CD1c-positive myeloid dendritic cell (primary cell): Measurements from ENCODE around the gene TYW3.

Experiments used
- DNase-seq: peaks from one replicate; pipeline ENCODE4 v3.0.0-alpha.2; 2016; ENCODE audit errors: extremely low spot score

Gene TYW3, protein sequence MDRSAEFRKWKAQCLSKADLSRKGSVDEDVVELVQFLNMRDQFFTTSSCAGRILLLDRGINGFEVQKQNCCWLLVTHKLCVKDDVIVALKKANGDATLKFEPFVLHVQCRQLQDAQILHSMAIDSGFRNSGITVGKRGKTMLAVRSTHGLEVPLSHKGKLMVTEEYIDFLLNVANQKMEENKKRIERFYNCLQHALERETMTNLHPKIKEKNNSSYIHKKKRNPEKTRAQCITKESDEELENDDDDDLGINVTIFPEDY

DNA sequence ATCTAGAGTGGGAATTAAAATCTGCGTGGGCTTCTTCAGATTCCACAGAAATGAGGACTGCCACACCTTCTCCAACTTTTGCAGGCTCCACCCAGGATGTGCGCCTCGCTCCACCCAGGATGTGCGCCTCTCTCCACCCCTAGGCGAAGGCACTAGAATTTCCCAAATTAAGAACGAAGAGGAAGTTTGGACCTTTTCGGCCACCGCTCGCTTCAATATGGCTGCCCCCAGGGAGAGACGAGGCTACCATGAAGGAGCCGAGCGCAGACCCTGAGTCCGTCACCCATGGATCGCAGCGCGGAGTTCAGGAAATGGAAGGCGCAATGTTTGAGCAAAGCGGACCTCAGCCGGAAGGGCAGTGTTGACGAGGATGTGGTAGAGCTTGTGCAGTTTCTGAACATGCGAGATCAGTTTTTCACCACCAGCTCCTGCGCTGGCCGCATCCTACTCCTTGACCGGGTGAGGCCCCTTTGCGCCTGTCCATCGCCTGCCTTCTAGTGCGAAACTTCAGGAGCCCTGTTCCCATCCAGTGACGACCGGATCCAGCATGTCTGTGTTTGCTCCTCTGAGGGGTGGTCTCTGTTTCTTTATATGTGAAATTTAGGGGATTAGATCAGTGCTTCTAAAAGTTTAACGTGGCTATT is at the start of gene TYW3, which contains the start of gene CRYZ:
Gene TYW3, plus strand, starts transcription at position 193 of the 644 bp plus-strand sequence. Its CDS starts 93 bp downstream, at position 286.
Gene CRYZ, minus strand, starts transcription at position 91 of the 644 bp plus-strand sequence. CDS start 8,229 bp downstream, outside the sequence.
- peak; percentile 95 for DNase-seq

DNA sequence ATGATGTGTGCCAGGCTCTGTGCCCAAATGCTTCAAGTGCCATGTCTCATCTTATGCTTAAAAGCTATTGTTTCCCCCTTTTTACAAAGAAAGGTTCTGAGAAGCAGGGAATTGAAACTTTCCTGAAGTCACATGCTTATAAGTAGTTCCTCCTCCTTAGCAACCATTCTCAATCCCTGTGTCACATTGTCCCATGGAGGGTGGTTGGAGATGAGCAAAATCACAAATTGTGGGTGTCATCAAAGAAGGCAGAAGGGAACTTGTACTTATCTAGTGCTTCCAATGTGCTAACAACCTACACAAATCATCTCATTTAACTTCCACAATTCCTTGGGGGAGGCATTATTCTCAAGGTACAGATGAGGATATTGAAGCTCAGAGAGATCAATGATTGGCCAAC is 49.3 kb upstream of the TYW3 start:
- DNase-seq: peak; percentile 71

DNA sequence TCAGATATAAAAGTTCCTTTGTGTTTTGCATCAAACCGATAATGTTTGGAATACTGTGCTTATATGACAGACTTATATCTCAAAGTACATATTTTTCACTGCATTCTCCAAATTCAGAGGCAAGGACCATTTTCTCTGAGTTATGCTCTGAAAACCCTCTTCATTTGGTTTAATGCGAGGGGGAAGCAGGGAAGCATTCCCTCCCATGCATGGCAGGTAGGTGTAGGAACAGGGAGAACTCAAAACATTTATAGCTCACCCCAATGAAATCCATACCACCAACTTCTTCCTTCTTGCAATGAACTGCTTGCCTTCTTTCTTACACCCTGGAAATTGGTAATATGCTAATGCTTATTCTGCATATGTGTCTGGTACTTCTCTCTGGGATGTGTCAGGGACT is 48.7 kb upstream of the TYW3 start:
- DNase-seq: no peak

DNA sequence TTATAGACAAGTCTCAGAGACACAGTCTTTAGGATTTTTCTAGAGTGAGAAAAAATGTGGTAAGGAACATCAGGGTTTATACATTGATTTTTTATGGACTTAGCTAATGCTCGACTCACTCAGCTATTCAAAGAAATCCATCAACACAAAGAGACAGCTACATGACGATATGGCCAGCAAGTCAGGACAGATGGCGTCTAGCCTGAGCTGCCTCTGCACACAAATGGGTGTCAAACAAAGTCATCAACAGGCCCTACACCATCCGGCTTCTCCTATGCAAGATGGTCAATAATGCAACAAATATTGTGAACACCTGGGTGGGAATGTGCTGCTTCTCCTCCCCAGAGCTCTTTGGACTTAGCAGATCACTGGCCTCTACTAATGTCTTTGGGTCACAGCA is 46.0 kb upstream of the TYW3 start:
- no peak for DNase-seq

DNA sequence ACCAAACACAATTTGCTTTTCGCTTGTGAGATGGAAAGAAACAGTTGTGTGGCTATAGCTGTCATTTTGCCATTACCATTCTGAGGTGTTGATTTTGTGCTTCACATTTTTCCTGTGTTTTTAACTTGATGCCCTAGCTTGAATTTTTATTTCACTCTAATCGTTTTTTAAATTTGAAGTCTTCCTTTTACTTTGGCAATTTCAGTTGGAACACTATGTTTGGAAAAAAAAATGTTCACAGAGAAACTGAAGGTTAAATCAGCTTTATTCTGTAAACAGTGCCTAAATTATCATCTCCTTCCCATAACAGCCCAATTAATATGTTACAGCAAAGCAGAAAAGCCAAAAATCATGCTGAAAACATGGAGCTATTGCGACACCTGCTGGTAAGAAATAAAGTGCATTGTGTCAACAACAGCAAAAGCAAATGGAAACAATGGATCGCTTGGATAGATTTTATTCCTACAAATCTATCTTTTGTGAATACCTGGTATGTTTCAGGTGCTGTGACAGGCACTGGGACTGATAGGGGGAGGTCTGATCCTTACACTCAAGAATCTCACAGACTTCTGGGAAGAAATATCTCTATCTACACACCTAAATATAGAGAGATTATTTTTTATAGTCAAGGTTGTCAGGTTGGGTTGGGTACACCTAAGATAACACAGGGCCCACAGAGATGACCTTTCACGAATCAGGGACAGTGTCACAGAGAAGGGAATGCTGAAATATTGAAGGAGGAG is 43.2 kb upstream of the TYW3 start:
- peak; percentile 70 for DNase-seq

DNA sequence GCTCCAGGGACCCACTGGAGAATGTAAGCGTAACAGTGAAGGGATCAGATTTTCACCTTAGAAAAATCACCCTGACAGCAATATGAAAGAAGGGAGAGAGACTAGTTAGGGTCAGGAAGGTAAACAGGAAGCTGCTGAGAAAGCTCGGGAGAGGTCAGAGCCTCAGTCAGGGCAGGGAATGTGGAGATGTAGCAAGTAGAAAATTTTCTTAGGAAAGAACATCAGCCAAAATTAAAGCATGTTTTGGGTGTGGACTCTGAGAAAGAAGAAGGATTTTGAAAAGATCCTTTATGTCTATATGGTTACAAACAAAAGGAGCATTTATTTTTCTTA is 42.6 kb upstream of the TYW3 start:
- DNase-seq: no peak

DNA sequence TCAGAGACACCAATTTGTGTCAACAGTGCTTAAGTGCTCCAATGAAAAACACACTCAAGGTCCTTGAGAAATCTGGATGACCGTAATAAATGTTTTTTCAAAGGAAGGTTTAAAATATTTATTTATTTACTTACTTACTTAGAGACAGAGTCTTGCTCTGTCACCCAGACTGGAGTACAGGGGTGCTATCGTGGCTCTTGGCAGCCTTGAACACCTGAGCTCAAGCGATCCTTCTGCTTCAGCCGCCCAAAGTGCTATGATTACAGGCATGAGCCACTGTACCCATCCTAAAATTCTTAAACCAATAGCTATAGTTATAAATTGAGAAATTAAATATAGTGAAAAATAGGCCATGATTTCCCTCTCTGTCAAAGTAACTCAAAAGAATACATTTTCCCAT is 42.0 kb upstream of the TYW3 start:
- DNase-seq: no peak

DNA sequence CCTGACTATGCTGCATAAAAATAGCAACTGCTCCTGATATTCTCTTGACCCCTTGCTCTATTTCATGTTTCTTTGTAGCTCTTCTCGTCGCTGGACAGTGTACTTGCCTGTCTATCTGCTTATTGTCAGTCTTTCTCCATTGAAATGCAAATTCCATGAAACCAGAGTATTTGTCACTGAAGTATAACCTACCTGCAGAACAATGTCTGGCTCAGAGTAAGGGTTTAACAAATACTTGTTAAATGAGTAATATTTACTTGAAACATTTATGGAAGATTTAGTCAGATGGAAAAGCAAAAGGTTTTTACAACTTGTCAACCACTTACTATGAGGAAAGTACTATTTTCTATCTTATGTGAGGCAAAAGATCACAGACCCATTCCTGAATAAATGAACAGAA is 39.5 kb upstream of the TYW3 start:
- no peak for DNase-seq

DNA sequence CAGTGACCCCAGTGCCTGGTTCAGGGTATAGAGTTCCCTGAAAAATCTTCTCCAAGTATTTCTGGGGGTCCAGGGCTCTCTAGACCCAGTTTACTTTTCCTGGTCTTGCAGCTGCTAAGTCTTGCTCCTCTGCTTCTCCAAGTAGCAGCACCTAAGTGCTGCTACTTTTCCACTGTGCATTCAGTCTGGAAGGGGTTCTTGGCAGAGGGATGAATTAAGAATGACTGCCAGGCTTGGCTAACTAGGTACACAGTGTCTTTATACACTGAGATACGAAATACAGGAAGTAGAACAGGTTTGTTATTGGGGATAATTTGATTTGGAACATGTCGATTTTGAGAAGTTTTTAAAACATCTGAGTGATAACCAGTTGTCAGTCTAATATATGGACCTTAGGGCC is 35.1 kb upstream of the TYW3 start:
- no peak for DNase-seq

DNA sequence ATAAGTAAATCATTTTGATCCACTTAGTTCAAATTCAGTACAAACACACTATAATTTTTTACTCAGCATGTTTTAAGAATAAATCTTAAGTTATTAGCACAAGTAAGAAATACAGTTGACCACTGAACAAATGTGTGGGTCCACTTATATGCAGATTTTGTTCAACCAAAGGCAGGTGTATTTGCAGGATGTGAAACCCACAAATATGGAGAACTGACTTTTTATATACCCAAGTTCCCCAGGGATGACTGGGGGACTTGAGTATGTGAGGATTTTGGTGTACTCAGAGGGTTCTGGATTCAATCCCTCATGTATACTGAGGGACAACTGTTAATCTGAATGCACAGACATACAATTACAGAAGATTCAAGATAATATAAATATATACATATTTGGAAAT is 33.6 kb upstream of the TYW3 start:
- DNase-seq: no peak

DNA sequence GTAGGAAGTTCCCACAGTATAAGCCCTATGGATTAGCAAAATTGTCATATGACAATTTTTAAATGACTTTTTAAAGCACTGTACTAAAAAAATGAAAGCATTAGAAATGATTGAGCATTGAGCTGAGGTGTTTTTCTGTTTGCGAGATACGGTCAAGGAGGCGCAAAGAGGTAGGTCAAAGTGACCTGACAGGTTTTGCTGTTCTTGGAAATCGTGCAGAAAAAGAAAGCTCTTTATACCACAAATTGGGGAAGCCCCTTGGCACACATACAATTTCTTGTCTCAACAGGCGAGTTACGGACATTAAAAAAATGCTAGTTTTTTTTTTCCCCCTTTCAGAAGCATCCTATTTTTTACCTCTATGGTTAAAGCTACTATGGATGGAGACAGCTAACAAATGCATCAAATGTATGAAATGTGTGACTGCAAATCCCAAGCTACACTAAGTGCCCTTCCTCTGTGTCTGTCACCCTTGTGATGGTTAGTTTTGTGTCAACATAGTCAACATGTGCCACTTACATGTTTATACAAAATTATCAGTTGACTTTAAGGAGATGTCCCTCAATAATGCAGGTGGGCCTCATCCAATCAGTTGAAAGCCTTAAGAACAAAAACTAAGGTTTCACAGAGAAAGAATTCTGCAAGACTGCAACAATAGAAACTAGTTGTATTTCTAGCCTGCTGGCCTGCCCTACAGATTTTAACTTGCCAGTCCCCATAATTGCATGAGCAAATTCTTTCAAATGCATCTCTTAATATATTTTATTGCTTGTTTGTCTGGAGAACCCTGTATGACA is 29.4 kb upstream of the TYW3 start:
- DNase-seq: no peak

DNA sequence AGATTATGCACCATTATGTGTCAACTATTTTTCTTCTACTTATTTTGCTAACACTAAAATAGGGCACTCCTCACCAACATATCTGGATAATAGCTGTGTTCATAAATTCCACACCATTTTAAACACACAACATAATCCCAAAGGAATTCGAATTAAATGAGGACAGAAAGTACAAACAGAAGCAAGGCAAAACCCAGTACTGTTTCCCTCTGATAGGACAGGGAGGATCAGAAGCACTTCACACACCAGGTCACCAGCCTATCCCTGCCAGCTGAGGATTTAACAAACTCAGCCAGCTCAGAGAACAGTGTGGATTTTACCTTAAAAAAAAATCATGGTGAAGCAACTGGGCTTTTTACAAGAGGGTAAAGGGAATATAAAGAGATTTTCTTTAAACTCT is 20.1 kb upstream of the TYW3 start:
- no peak for DNase-seq

DNA sequence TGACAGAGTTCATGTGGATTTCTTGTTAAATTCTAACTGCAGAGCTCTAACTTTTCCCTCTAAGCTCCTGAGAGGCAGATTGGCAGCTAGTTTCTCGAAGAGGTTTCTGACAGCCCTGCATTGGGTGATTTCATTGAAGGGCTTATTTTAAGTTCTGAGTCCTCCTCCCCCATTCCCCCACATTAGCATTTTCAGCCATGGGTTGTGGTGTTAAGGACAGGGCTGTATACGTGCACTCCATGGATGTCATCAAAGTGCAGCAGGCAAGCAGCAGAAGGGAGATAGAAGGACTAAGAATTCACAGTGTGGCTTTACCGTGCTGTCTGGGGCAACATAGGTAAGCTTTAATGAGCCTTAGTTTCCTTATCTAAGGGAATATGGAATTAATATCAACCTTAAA is 19.1 kb upstream of the TYW3 start:
- DNase-seq: no peak

DNA sequence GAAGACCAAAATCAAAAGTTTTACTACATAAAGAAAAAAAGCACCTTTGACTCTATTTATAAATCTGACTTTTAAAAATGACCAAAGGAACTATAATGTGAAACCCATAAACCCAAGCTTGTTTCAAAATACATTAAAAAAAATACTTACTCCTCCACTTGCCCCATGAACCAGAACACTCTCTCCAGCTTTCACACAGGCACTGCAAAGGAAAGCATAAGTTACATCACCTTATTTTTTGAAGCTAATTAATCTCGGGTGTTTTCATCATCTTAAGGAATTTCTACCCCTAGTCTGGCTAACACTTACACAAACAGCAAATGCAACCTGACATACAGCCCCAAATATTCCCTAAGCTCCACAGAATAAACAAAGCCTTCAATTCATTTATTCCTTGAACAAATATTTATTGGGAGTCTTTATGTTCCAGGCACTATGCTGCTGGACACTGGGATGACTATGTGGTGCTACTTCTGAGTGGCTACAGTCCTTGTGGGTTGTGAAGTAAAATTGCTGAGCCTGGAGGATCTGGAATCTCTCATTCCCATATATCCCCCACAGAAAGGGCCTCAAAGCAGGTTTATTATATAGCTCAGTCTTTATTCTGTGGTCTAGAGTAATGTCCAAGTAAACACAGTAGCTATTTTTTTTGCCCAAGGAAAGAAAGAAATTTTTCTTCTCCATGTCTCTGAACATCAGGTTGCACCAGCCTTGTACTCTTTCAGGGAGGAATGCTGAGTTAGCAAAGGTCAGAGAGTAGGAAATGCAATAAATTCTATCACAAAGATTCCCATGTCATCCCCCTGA is 18.3 kb upstream of the TYW3 start:
- no peak for DNase-seq

DNA sequence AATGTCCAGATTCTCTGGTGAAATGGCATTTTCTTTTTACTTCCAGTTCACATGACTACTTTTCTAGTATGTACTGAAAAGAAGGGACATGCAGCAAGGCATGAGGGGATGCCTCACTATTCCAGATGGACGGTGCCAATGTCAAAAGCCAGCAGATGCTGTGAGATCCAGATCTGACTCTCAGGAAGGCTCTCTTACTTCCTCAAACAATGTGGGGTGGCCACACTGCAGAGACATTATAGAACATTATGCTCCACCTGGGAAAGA is 17.8 kb upstream of the TYW3 start:
- no peak for DNase-seq

DNA sequence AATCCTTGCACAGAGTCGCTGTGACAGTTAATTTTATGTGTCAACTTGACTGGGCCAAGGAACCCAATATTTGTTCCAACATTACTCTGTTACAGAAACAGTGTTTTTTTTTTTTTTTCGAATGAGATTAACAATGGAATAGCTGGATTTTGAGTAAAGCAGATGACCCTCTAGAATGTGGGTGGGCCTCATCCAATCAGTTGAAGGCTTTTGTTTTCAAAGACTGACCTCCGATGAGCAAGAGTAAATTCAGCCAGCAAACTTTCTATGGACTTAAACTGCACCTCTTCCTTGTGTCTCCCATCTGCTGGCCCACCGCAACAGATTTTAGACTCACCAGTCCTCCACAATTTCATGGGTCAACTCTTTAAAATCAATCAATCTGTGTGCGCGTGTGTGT is 17.1 kb upstream of the TYW3 start:
- no peak for DNase-seq

DNA sequence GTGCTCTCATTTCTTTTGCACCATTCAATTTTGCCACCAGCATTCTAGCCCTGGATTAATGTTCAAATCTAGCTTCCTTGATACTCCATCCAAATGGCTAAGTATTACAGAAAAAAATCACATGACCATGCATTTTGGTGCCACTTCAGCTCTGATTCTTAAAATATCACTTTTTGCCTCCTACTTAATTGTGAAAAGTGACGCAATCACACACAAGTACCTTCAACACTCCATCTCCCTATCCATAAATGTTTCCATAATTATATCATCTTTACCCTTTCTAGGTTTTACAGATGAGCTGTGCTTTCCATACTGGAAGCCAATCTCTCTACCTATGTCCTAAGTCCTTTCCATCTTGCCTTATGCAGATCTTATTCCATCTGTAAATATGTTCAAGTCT is 16.1 kb upstream of the TYW3 start:
- DNase-seq: no peak

DNA sequence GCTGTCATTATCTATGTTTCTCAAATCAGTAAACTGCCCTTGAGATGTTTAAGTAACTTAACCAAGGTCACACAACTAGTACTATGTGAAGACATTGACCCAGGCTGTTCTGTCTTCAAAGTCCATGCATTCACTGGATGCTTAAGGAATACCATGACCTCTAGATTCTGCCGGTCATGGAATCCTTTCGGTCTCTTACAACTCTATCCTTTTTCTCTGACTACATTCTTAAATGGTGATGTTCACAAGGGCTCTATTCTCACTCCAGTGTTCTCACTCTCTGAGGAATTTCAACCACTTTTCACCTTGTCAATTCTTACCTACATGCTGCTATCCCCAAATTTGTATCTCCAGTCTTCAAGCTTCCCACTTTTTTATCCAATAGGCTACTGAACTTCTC is 15.3 kb upstream of the TYW3 start:
- DNase-seq: no peak

DNA sequence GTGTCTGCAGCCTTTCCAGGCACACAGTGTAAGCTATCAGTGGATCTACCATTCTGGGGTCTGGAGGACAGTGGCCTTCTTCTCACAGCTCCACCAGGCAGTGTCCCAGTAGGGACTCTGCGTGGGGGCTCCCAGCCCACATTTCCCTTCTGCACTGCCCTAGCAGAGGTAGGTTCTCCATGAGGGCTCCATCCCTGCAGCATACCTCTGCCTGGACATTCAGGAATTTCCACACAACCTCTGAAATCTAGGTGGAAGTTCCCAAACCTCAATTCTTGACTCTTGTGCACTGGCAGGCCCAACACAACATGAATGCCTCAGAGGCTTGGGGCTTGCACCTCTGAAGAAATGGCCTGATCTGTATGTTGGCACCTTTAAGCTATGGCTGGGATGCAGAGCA is 6.9 kb upstream of the TYW3 start:
- DNase-seq: no peak

DNA sequence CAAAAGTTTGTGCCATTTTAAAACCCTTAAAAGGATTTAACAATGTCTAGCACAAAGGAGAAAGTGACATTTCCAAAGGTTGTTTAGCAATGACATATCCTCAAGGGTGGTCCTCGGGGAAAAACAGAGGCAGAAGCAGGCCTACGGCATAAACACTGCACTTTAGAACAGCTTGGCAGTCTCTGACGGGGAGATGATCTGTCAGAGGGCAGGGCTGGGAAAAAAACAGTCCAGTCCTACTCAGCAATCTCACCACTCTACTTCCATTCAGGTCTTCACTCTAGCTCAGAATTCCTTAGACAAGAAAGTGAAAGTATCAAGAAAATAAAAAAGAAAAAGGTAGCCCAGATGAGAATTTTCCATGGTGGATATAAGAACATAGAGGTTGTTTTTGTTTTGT is 4.2 kb upstream of the TYW3 start:
- DNase-seq: no peak

DNA sequence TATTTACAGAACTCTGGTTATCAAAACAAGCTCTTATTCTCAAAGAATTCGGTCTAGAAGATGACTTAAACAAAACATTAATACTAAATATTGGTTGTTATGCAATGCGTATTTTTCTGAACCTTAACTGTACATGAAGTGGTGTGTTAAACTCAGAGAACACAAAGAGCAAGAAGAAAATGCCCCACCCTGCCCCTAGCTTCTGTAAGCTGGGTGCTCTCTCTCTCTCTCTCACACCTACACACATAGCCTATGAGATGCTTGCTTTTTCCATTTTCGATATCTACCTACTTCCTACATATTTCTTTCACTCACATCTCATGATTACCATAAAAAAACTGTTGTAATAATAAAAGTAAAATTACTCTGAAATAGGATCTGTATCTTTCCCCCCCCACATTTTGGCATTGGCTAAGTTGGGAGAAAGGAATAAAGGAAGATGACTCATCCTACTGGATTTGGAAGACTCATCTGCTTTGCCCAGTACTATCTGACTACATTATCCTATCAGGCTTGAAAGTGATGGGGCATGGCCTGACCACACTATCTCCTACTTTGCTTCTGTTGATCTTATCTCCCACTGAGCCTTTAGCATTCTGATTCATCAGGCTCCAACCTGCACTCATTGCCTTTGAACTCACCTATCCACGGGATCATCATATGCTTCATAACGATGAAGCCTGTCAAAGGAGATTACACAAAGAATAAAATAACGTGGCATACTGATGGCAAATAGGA is 3.0 kb upstream of the TYW3 start:
- DNase-seq: no peak
